Measurements from ENCODE around the gene PPP1CA.

PPP1CA gene

DNA sequence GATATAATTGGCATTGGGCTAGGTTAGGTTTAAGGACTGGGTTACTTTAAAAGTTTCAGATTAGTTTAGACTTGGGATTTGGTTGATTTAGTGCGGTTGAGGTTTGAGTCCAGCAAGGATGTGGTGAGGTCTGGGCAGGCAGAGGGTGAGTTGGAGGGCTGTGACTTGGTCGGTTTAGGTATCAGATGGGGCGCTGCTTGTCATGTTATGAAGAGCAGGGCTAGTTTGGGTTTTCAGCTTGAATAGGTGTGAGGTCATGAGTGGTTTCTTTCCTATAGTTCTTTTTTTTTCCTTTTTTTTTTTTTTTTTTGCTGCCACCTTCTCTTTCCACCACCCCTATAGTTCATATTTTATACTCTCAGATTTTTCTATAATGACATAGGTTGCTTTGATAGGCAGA is 33.0 kb downstream of the PPP1CA start:
- Histone ChIP-seq H2AK5ac (ENCODE audit: low read length) (no peak overlapping the region), H3K79me1 (ENCODE audit: low read length) (peaks cover 18% of the 10 kb centered on the region), H3K9me3 (ENCODE audit: insufficient read depth, low read depth, low read length) (peaks cover 4% of the 10 kb centered on the region), H3K4ac (ENCODE audit: low read depth, low read length) (no peak overlapping the region), H3K27ac (ENCODE audit: low read depth, low read length) (no peak overlapping the region), H4K8ac (ENCODE audit: low read depth, low read length) (no peak overlapping the region), H2AFZ (ENCODE audit: insufficient read depth, low read length, poor library complexity) (no peak overlapping the region), H3K27me3 (ENCODE audit: insufficient read depth, low read length) (no peaks in the 10 kb centered on the region), H3K9ac (ENCODE audit: low read length) (no peak overlapping the region), H3K14ac (ENCODE audit: low read length) (no peak overlapping the region), H4K12ac (ENCODE audit: low read depth, low read length) (no peak overlapping the region), H3K36me3 (ENCODE audit: control insufficient read depth in 1 of 2, insufficient read depth in 2 of 2, low read length in 2 of 2) (peaks cover 4 to 9% of the 10 kb centered on the region in 2 experiments), H4K91ac (ENCODE audit: low read depth, low read length) (no peak overlapping the region), H3K4me1 (ENCODE audit: control insufficient read depth in 1 of 2, insufficient read depth in 2 of 2, low read length in 2 of 2) (peaks cover 30 to 31% of the 10 kb centered on the region in 2 experiments), H3K4me2 (ENCODE audit: low read length) (no peak overlapping the region), H2BK5ac (ENCODE audit: low read depth, low read length, poor library complexity) (no peak overlapping the region), H2BK120ac (ENCODE audit: insufficient read depth, low read length, poor library complexity) (no peak overlapping the region), H3K4me3 (ENCODE audit: low read depth, low read length) (no peak overlapping the region), H3K18ac (ENCODE audit: low read length) (no peak overlapping the region), H2BK12ac (ENCODE audit: low read length) (no peak overlapping the region), H3K79me2 (ENCODE audit: control insufficient read depth, insufficient read depth, low read length, poor library complexity) (peaks cover 5% of the 10 kb centered on the region), H3K23ac (ENCODE audit: low read length) (no peak overlapping the region)
- DNase-seq, result no peak
- 100% methylated on average over 1 of the region's 3 CpGs for WGBS (ENCODE audit: extremely low coverage, insufficient coverage, insufficient read length)

DNA sequence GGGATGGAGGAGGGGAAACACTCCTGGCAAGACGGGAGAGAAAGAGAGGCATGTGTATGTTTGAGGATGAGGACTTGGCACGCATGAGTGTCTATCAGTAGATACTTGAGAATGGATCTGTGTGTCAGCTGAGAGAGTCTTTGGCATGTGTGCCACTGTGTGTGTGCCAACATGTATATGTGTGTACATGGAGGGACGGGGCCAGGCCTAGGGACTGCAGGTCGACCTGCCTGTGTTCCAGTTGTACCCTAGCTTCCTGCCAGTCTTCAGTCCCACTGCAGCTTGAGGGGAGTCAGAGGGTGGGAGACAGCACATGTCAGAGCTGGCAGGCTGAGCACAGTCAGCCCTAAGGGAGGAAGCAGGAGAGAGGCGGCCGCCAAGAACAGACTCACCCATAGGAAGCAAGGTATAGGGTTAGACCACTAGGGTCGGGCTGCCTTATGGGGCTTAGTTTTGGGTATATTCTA is 33.9 kb downstream of the PPP1CA start:
- no peak overlapping the region for H3K4me3 ChIP-seq (ENCODE audit: low read depth, low read length)
- H3K23ac ChIP-seq (ENCODE audit: low read length), result no peak overlapping the region
- H4K91ac ChIP-seq (ENCODE audit: low read depth, low read length), result no peak overlapping the region
- H3K4me2 ChIP-seq (ENCODE audit: low read length), result no peak overlapping the region
- H3K18ac ChIP-seq (ENCODE audit: low read length), result no peak overlapping the region
- peaks cover 4% of the 10 kb centered on the region for H3K9me3 ChIP-seq (ENCODE audit: insufficient read depth, low read depth, low read length)
- no peak overlapping the region for H4K12ac ChIP-seq (ENCODE audit: low read depth, low read length)
- no peak for DNase-seq
- no peak overlapping the region for H2BK120ac ChIP-seq (ENCODE audit: insufficient read depth, low read length, poor library complexity)
- H2BK5ac ChIP-seq (ENCODE audit: low read depth, low read length, poor library complexity), result no peak overlapping the region
- H3K27me3 ChIP-seq (ENCODE audit: insufficient read depth, low read length), result no peaks in the 10 kb centered on the region
- H3K79me1 ChIP-seq (ENCODE audit: low read length), result peaks cover 12% of the 10 kb centered on the region
- H4K8ac ChIP-seq (ENCODE audit: low read depth, low read length), result no peak overlapping the region
- peaks cover 4 to 9% of the 10 kb centered on the region in 2 experiments for H3K36me3 ChIP-seq (ENCODE audit: control insufficient read depth in 1 of 2, insufficient read depth in 2 of 2, low read length in 2 of 2)
- H2AFZ ChIP-seq (ENCODE audit: insufficient read depth, low read length, poor library complexity), result no peak overlapping the region
- no peak overlapping the region for H3K14ac ChIP-seq (ENCODE audit: low read length)
- no peak overlapping the region for H3K4ac ChIP-seq (ENCODE audit: low read depth, low read length)
- WGBS (ENCODE audit: extremely low coverage, insufficient coverage, insufficient read length), result no CpG with 5 or more reads among the region's 7 CpGs
- H3K4me1 ChIP-seq (ENCODE audit: control insufficient read depth in 1 of 2, insufficient read depth in 2 of 2, low read length in 2 of 2), result peaks cover 30 to 31% of the 10 kb centered on the region in 2 experiments
- H2BK12ac ChIP-seq (ENCODE audit: low read length), result no peak overlapping the region
- no peak overlapping the region for H2AK5ac ChIP-seq (ENCODE audit: low read length)
- H3K27ac ChIP-seq (ENCODE audit: low read depth, low read length), result no peak overlapping the region
- H3K9ac ChIP-seq (ENCODE audit: low read length), result no peak overlapping the region
- H3K79me2 ChIP-seq (ENCODE audit: control insufficient read depth, insufficient read depth, low read length, poor library complexity), result peaks cover 2% of the 10 kb centered on the region

DNA sequence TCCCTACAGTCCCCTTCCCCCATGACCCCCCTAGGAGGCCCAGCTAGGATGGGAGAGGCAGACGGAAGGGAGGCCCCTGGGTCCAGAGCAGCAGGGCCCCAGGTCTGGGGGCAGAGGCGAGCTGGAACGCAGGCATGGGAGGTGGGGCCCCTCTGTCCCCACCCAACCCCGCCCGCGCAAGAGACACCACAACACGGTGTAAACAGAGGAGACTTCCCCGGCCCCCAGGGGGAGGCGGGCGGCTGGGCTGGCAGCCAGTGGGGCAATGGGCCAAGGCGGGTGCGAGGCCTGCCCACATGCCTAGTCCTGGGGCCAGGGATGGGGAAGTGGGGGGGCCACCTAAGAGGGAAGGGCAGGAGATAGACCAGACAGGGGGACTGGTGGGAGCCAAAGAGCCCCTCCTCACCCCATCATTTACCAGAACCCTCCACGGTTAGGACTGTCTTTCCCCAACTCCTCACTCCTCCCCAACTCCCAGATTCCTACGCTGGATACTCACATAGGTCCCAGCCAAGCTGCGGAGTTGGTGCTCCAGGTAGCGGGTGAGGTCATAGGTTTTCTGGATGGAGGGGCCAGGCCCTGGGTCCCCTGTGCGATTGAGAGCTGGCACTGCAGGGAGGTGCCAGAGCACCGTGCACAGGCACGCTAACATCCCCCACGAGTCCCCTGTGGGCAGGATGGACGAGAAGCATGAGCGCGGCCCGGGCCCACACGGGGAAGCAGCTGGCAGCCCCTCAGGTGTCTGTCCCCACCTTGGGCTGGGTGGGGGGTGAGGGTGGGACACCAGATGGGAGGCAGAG is 34.5 kb downstream of the PPP1CA start:
- Histone ChIP-seq H3K27me3 (ENCODE audit: insufficient read depth, low read length) (no peaks in the 10 kb centered on the region), H3K79me1 (ENCODE audit: low read length) (peaks cover 8% of the 10 kb centered on the region), H3K4me1 (ENCODE audit: control insufficient read depth in 1 of 2, insufficient read depth in 2 of 2, low read length in 2 of 2) (peaks cover 29 to 30% of the 10 kb centered on the region in 2 experiments), H3K4ac (ENCODE audit: low read depth, low read length) (no peak overlapping the region), H2BK120ac (ENCODE audit: insufficient read depth, low read length, poor library complexity) (no peak overlapping the region), H3K27ac (ENCODE audit: low read depth, low read length) (no peak overlapping the region), H3K9ac (ENCODE audit: low read length) (no peak overlapping the region), H4K91ac (ENCODE audit: low read depth, low read length) (no peak overlapping the region), H4K12ac (ENCODE audit: low read depth, low read length) (no peak overlapping the region), H3K18ac (ENCODE audit: low read length) (no peak overlapping the region), H3K9me3 (ENCODE audit: insufficient read depth, low read depth, low read length) (peaks cover 4% of the 10 kb centered on the region), H3K4me2 (ENCODE audit: low read length) (no peak overlapping the region), H4K8ac (ENCODE audit: low read depth, low read length) (no peak overlapping the region), H2AFZ (ENCODE audit: insufficient read depth, low read length, poor library complexity) (peak overlapping the region; percentile 10), H3K36me3 (ENCODE audit: control insufficient read depth in 1 of 2, insufficient read depth in 2 of 2, low read length in 2 of 2) (peaks cover 4 to 9% of the 10 kb centered on the region in 2 experiments), H3K23ac (ENCODE audit: low read length) (no peak overlapping the region), H2BK5ac (ENCODE audit: low read depth, low read length, poor library complexity) (no peak overlapping the region), H3K79me2 (ENCODE audit: control insufficient read depth, insufficient read depth, low read length, poor library complexity) (no peaks in the 10 kb centered on the region), H3K4me3 (ENCODE audit: low read depth, low read length) (no peak overlapping the region), H3K14ac (ENCODE audit: low read length) (no peak overlapping the region), H2BK12ac (ENCODE audit: low read length) (no peak overlapping the region), H2AK5ac (ENCODE audit: low read length) (no peak overlapping the region)
- no peak for DNase-seq
- WGBS (ENCODE audit: extremely low coverage, insufficient coverage, insufficient read length), result no CpG with 5 or more reads among the region's 25 CpGs

DNA sequence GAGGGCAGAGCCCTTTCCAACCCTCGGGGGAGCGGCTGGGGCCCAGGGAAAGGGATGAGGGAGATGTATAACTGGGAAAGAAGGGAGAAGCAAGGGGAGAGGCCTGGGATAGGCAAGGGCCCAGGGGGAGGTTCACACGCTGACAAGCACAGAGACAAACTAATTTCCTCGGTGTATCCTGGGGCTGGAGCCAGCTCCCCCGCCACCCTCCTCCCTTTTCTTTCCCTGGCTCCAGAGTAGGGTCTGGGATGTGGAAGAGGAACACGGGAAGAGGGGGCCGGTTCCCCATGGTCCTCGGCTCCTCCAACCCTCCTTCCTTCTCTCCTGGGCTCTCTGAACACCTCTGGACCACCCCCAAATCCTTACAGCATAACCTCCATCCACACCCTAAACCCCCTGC is 35.1 kb downstream of the PPP1CA start:
- no peak overlapping the region for H3K9ac ChIP-seq (ENCODE audit: low read length)
- H3K79me2 ChIP-seq (ENCODE audit: control insufficient read depth, insufficient read depth, low read length, poor library complexity), result no peaks in the 10 kb centered on the region
- H3K4me1 ChIP-seq (ENCODE audit: control insufficient read depth in 1 of 2, insufficient read depth in 2 of 2, low read length in 2 of 2), result peaks cover 23 to 24% of the 10 kb centered on the region in 2 experiments
- H3K23ac ChIP-seq (ENCODE audit: low read length), result no peak overlapping the region
- no peak overlapping the region for H2AK5ac ChIP-seq (ENCODE audit: low read length)
- peaks cover 5% of the 10 kb centered on the region for H3K79me1 ChIP-seq (ENCODE audit: low read length)
- H4K12ac ChIP-seq (ENCODE audit: low read depth, low read length), result no peak overlapping the region
- H3K27ac ChIP-seq (ENCODE audit: low read depth, low read length), result no peak overlapping the region
- H2AFZ ChIP-seq (ENCODE audit: insufficient read depth, low read length, poor library complexity), result no peak overlapping the region
- DNase-seq, result no peak
- WGBS (ENCODE audit: extremely low coverage, insufficient coverage, insufficient read length), result no CpG with 5 or more reads among the region's 8 CpGs
- peaks cover 4% of the 10 kb centered on the region for H3K9me3 ChIP-seq (ENCODE audit: insufficient read depth, low read depth, low read length)
- H2BK120ac ChIP-seq (ENCODE audit: insufficient read depth, low read length, poor library complexity), result no peak overlapping the region
- no peak overlapping the region for H3K14ac ChIP-seq (ENCODE audit: low read length)
- peaks cover 4 to 9% of the 10 kb centered on the region in 2 experiments for H3K36me3 ChIP-seq (ENCODE audit: control insufficient read depth in 1 of 2, insufficient read depth in 2 of 2, low read length in 2 of 2)
- no peak overlapping the region for H4K8ac ChIP-seq (ENCODE audit: low read depth, low read length)
- H3K4me2 ChIP-seq (ENCODE audit: low read length), result no peak overlapping the region
- no peak overlapping the region for H3K4me3 ChIP-seq (ENCODE audit: low read depth, low read length)
- H3K18ac ChIP-seq (ENCODE audit: low read length), result no peak overlapping the region
- no peak overlapping the region for H2BK5ac ChIP-seq (ENCODE audit: low read depth, low read length, poor library complexity)
- no peak overlapping the region for H3K4ac ChIP-seq (ENCODE audit: low read depth, low read length)
- no peaks in the 10 kb centered on the region for H3K27me3 ChIP-seq (ENCODE audit: insufficient read depth, low read length)
- H2BK12ac ChIP-seq (ENCODE audit: low read length), result no peak overlapping the region
- H4K91ac ChIP-seq (ENCODE audit: low read depth, low read length), result no peak overlapping the region
